ENCODE results near the gene RHD. TPM values are rescaled to one million over a fixed set of nuclear protein-coding genes. Genes with fewer than 3 reads are reported as not detected.
"Not testable (repeated sequence)": the region's sequence is repeated elsewhere in the genome, so short reads cannot be mapped to it uniquely, and the experiment has no call there.

RHD gene
- total RNA-seq, 2 donors from 2014 or later = 0.09 TPM; not detected in 1

DNA sequence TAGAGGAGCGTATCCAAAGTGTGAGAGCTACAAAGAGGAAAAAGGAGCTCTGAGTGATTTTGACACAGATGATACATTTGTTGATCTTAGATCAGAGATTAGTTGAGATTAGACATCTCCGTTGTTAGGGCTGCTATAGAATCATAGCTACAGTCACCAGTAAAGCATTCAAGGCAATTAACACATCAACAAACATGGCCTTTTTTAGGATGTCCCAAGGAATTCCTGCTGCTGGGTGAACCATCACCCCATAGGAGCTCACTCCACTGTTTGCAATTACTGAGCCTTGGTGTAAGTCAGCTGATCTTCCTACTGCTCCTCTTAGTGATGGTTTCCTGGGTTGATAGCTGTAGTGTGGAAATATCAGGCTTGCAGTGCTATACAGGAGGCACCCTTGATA is 18.4 kb upstream of the RHD start:
- ATAC-seq = no peak
- intact Hi-C loops (cut with DNase I) = no loop called here
- no peak for DNase-seq

DNA sequence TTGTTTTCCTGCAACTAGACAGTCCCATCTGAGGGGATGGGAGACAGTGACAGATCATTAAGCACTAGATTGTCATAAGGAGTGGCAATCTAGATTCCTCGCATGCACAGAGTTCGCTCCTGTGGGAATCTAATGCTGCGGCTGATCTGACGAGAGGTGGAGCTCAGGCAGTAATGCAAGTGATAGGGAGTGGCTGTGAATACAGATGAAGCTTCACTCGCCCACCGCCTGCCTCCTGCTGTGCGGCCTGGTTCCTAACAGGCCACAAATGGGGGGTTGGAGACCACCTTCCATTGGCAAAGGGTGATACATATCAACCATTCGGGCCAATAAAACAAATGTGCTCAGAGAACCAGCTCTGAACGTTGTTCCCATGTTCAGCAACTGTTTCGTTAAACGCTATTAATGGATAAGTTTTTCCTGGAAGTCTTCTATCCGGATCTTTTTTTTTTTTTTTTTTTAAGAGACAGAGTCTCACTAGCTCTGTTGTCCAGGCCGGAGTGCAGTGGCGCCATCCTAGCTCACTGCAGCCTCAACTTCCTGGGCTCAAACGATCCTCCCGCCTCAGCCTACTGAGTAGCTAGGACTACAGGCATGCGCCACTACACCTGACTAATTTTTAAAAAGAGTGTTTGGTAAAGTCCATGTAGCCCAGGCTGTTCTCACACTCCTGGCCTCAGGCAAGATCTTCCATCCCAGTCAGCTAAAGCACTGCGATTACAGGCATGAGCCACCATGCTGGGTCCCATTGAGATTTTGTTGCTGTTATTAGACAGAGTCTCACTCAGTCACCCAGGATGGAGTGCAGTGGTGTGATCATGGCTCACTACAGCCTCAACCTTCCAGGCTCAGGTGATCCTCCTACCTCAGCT is 16.4 kb upstream of the RHD start:
- DNase-seq = no peak
- intact Hi-C loops (cut with DNase I) = no loop called here
- ATAC-seq = no peak

DNA sequence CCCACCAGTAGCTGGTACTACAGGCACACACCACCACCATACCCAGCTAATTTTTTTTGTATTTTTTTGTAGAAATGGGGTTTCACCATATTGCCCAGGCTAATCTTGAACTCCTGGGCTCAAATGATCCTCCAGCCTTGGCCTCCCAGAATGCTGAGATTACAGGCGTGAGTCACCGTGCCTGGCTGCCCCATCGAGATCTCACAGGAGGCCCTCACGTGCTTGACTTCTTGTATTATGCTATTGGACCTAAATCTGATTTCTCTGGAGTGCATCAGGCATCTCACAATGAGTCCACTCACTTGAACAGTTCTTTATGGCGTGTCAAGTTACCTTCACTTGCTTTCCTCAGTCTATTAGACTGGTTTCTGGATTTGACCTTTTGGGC is 15.7 kb upstream of the RHD start:
- intact Hi-C loops (cut with DNase I) = no loop called here
- ATAC-seq (no peak), DNase-seq (no peak)

DNA sequence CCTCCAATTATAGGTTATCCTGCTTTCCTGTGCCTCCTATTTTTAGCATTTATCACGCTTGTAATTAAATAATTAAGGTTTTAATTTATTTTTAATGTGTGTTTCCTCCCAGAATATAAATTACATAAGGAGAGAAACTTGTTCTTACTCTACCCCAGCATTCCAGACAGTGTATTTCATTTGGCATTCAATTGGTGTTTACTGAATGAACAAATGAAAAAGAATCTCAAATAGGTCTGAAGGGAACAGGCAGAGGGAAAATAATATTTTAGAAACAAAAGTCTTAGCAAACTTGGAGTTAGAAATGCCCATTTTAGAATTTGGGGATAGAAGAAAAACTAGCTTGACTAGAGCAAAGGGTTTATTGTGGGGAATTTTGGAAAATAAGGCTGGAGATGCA is 15.1 kb upstream of the RHD start:
- no peak for ATAC-seq
- DNase-seq = no peak
- intact Hi-C loops (cut with DNase I) = no loop called here

DNA sequence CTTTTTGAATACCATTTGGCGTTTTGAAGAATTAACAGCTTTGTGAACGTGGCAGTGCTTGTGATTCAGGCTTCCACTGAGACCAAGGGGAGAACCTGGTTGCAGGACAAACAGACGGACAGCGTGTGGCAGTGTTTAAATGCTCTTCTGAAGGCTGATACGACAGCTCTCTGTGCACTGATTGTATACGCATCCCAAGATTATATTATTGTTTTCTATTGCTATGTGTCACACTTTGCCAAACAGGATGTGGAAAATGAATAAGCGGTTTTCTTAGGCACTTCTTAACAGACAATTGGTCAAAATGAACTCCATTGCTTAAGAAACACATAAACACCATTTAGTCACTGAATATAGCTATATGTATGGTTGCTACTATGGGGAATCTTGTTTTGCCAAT is 12.5 kb upstream of the RHD start:
- ATAC-seq; DNase-seq; intact Hi-C loops (cut with DNase I): not testable (repeated sequence)

DNA sequence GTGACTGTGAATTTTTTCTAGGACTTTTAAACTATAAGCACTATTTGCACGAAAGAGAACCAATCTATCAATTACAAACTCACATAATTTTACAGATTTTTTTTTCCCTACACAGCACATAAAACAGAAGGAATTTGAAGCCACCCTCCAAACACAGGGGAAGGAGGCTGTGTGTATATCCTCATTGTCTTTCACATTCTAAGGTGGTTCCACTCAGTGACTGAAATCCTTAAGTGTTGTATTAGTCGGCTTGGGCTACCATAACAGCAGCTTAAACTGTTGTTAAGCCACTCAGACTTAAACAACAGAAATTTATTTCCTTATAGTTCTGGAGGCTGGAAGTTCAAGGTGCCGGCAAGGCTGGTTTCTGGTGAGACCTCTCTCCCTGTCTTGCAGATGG is 12.0 kb upstream of the RHD start:
- intact Hi-C loops (cut with DNase I); DNase-seq; ATAC-seq: not testable (repeated sequence)

DNA sequence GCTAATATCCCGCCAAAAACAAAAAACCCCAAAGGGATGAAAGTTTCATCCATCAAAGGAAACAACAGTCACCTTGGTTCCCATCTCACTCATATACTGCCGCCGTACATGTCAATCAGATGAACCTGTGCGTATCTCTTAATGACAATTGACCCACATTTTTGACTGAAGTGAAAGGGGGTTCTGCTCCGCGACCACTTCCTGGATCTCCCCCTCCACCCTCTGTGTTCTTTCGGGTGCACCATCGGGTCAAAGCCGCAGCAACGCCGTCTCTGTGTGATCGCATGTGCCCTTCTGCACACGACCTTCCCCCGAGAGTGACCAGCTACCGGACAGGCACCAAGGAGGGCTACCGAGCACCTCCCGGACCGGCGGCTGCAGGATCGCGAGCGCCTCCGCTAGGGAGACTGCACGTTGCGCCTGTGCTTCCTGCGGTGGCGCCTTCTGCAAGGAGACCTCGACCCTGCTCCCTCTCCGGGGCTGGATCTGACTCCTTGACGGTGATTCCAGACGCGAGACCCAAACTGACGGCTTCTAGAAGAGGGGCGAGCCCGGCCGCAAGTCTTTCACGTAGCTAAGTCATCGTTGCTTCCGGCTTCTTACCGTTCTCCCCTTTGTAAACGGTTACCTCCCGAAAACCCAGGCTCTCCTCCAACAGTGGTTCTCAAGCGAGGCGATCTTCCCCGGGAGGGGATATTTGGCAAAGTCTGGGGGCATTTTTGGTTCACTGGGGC is 5.6 kb upstream of the RHD start:
- DNase-seq; intact Hi-C loops (cut with DNase I): not testable (repeated sequence)
- peak; percentile 7 to 85 for ATAC-seq

DNA sequence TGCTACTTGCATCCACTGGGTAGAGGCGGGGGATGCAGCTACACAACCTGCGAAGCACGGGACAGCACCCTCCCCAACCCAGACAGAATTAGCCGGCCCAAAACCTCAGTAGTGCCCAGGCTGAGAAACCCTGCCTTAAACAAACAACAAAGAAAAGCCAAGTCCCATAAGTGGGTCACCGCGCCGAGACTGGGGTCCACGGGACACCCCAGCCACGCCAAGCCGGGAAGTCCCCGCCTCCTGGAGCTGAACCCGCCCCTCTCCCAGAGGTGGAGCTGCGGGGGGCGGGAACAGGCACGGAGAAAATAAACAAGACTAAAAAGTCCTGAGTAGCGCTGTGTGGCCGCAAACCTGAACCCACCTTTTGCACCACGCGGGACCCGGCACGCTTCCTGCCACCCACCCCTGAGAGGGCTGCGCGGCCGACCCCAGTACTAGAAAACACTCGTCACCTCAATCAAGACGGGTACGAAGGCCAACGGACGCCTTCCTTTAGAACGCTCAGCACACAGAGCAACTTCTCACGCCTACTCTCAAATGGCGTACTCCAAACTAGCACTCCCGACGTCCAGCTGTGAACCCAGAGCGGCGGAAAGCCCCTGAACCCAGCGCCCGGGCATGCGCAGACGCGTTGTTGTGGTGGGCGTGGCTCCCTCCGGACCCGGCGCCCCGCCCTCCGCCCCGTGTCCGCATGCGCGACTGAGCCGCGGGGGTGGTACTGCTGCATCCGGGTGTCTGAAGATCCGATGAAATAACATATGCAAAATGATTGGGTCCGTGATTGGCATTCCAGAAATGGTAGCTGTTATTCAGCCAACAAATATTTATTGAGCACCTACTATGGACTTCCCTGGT is 4.8 kb upstream of the RHD start:
- peak; percentile 98 for ATAC-seq
- DNase-seq; intact Hi-C loops (cut with DNase I): not testable (repeated sequence)

DNA sequence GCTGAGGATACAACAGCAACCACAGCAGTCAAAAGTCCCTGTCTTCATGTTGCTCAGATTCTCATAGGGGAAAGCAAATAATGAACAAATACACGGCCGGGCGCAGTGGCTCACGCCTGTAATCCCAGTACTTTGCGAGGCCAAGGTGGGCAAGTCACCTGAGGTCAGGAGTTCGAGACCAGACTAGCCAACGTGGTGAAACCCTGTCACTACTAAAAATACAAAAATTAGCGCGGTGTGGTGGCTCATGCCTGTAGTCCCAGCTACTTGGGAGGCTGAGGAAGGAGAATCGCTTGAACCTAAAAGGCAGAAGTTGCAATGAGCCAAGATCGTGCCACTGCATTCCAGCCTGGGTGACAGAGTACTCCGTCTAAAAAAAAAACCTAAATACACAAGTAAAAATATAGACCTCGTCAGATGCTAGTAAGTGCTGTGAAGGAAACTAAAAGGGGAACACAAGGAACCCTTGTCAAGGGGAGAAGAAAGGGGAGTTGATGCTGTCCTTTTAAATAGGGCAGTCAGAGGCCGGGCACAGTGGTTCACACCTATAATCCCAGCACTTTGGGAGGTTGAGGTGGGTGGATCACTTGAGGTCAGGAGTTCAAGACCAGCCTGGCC is 4.1 kb upstream of the RHD start:
- DNase-seq; ATAC-seq; intact Hi-C loops (cut with DNase I): not testable (repeated sequence)

DNA sequence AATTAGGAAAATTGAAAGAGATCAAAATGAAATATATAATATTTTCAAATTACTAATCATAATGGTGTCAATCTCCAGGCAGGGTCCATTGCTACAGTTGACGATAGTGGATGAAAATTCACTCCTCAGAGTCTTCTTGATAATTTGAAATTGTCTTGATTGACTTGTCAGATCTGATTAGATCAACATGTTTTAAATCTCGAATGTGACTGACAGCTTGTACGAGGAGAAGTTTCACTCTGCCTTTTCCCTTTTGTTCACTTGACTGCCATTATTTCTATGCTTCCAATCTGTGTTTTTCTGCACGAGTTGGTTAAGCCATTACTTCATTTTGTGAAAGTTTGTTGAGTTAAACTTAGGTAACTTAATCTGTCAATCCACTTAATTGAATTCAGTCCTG is 3.3 kb downstream of the RHD start:
- ATAC-seq; intact Hi-C loops (cut with DNase I); DNase-seq: not testable (repeated sequence)

DNA sequence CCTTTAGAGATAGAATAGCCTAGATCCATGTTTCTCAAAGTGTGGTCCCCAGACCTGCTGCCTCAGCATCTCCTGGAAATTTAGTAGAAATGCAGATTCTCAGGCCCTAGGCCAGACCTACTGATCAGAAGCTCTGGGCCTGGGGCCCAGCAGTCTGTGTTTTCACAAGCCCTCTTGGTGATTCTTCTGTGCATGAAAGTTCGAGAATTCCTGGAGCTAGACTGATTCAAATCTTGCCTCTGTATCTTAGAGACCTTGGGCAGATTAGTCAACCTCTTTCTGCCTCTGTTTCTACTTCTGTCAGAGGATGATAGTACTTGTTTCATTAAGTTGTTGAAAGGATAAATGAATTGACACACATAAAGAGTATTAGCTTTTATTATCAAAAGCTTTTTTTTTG is 5.0 kb downstream of the RHD start:
- ATAC-seq; DNase-seq; intact Hi-C loops (cut with DNase I): not testable (repeated sequence)

DNA sequence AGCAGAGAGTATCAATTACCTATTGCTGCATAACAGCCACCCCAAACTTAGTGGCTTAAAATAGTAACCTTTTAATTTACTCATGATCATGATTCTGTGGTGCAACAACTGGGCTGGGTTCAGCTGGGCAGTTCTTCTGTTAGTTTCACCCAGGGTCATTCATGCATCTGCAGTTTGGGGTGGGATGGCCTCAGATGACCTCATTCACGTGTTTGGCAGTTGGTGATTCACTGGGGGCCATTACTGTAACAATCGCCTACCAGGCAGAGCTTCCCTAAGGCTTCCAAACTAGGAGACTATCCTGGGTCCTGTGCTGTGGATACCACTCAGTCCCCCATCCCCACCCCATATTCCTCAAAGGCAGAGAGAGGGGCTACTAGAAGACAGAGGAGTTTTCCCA is 6.0 kb downstream of the RHD start:
- ATAC-seq; DNase-seq; intact Hi-C loops (cut with DNase I): not testable (repeated sequence)

DNA sequence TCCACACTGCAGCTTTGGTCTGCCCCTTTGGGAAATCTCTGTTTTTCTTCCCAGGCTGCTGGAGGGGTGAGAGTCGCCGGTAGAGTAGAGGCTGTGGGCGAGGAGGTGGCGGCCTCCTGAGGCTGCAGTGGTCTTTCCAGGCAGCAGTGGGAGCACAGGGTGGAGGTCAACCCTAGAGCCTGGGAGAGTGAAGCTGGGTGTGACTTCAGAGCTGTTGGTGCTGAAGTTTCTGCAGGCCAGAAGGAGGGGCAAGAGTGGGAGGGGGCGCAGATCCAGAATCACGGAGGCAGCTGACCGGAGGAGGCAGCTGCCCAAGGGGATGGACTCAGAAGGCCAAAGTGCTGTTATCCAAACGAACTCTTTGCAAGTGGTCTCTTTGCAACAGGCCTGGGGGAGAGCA is 6.5 kb downstream of the RHD start:
- ATAC-seq; DNase-seq; intact Hi-C loops (cut with DNase I): not testable (repeated sequence)

DNA sequence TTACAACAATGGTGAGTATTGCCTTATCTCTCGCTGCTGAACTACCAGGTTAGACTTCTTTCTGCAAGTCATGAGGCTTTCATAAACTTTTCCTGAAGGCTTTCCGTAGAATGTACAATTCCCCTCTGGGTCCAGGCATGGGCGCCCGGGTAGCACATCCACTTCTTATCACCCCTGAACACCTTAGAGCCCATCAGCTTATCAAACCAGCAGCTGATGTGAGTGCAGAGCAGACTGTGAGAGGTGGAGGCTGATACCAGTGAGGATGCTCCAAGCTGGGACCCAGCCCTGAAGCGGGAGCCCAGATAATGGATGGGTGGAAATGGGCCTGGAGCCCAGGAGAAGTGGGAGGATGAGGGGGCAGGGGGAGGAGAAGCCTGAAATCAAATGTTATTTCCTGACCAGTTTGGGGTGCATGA is 7.4 kb downstream of the RHD start:
- intact Hi-C loops (cut with DNase I); DNase-seq; ATAC-seq: not testable (repeated sequence)

DNA sequence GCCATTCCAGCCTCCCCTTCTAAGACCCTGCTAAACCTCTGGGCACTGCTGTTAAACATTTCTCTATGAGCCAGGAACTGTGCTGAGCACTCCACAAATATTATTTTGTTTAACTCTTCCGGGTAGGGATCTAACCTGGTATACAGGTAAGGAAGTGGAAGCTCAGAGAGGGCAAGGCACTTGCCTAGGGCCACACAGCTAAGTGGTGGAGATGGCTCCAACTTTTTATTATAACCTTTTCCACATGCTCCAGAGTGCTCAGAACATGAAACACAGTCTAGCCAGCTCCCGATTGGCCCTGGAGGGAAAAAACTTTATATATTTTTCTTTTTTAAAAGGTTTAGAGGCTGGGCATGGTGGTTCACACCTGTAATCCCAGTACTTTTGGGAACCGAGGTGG is 13.6 kb downstream of the RHD start:
- ATAC-seq; DNase-seq; intact Hi-C loops (cut with DNase I): not testable (repeated sequence)

DNA sequence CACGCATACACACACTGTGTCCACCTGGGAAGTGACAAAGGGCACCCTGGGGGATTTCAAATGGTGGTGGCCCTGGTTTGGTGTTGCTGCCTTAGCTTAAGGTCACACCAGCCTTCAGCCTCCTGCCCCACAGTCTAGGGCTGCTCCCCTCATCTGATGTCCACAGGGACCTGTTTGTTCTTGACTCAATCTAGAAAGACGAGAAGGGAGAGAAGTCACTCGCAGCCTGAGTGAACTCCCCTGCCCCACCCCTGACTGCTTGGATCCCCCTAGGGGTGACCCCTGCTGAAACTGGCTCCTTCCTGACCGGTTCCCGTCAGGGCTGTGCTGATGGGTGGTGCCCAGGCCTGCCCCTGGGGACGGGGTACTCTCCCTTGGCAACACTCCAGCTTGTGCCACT is 14.9 kb downstream of the RHD start:
- ATAC-seq = peak in 1 of 2 donors; percentile 11
- DNase-seq; intact Hi-C loops (cut with DNase I): not testable (repeated sequence)

DNA sequence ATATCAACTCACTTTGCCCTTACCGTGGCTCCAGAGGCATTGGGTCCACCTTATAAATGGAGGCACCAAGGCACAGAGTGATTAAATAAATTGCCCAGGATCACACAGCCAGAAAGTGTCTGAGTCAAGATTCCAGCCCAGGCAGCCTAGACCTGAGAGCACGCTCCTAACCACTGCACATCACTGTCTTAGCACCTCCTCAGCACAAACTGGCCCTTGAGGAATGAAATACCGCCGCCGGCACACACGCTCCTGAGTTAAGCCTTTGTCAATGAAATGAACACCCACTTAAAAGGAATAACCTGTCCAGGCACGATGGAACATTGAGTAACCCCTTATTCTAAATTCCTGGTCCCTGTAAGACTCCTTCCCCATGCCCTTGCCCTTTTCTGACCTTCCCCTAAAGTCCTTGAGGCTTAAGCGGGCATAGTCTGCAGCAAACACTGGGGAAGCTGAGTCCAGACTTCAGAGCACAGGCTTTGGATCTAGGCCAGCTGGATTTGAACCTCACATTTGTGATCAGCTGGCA is 16.3 kb downstream of the RHD start:
- DNase-seq; intact Hi-C loops (cut with DNase I); ATAC-seq: not testable (repeated sequence)

DNA sequence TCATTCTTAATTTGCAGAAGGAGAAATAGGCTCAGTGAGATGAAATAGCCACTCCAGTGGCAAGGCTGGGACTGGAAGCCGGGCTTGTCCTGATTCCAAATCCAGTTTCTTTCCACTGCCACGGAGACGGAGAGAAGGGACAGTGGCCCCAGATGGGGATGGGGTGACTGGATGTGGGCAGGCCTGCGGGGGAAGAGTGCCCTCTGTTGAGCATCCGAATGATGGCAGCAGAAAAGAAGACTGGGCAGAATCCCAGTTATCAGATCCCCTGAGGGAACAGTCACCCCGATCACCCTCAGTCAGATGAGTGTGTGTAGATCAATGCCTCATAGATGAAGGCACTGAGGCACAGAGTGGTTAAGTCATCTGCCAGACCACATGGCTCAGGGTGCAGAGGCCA is 17.7 kb downstream of the RHD start:
- DNase-seq; intact Hi-C loops (cut with DNase I): not testable (repeated sequence)
- peak in 1 of 2 donors; percentile 67 for ATAC-seq

Measured in left cardiac atrium (tissue), 4 donors.